ENCODE measurements around the gene ATG16L1.

Gene ATG16L1

GRCh38 chr2:233341296-233341695, 89.8 kb downstream of the ATG16L1 start:
- H3K4me3 ChIP-seq (ENCODE audit: low read depth, low read length): no peak overlapping the region
- in situ Hi-C loops (cut with HindIII; ENCODE audit: low sequenced_read_pairs): no loop called here
- TF ChIP-seq CTCF (IDR thresholded peaks at IDR 0.05; ENCODE audit: low read depth, low read length, missing control alignments): no peak
- DNase-seq (ENCODE audit: low read depth): no peak

DNA sequence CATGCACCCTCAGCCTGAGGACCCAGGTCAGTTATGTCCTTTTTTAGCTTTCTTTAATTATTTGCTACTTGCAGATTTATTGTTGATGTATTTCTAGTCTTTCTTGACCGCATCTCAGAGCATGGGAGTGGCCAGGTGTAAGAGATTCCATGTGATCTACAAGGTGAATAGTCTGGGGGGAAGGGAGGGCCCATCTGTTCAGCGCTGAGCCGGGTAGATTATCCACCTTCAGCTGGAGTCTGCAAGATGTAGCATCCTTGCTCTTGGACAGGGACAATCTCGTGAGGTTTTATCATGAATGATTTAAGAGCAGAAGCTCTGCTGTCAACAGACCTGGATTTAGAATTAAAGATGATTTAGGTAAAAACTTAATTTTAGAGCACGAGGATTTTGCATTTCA, 90.8 kb downstream of the ATG16L1 start:
- no peak overlapping the region for H3K4me3 ChIP-seq (ENCODE audit: low read depth, low read length)
- no peak for DNase-seq (ENCODE audit: low read depth)
- no peak for TF ChIP-seq CTCF (IDR thresholded peaks at IDR 0.05; ENCODE audit: low read depth, low read length, missing control alignments)
- in situ Hi-C loops (cut with HindIII; ENCODE audit: low sequenced_read_pairs): no loop called here

- DNase-seq (ENCODE audit: low read depth): no peak
- H3K4me3 ChIP-seq (ENCODE audit: low read depth, low read length): no peak overlapping the region
- in situ Hi-C loops (cut with HindIII; ENCODE audit: low sequenced_read_pairs): no loop called here
- TF ChIP-seq CTCF (IDR thresholded peaks at IDR 0.05; ENCODE audit: low read depth, low read length, missing control alignments): no peak
These were observed 91.8 kb downstream of the ATG16L1 start for GRCh38 chr2:233343171-233343705.

Data from astrocyte of the cerebellum (primary cell).